Ishikawa (cell line): ENCODE measurements around the gene SLC22A31.

Source experiments
- CEBPB ChIP-seq: IDR thresholded peaks from 2 replicates; pipeline ENCODE4 v1.6.1; 2012
- CREB1 ChIP-seq: IDR thresholded peaks from 2 replicates; pipeline ENCODE4 v1.6.1; 2012; ENCODE audit warnings: low read depth
- EGR1 ChIP-seq: IDR thresholded peaks from 2 replicates; pipeline ENCODE4 v1.6.1; 2012
- EP300 ChIP-seq: IDR thresholded peaks from 2 replicates; pipeline ENCODE4 v1.6.1; 2012; ENCODE audit warnings: borderline replicate concordance
- FOXM1 ChIP-seq: IDR thresholded peaks from 2 replicates; pipeline ENCODE4 v1.6.1; 2012; ENCODE audit warnings: low read depth, borderline replicate concordance
- MAX ChIP-seq: IDR thresholded peaks from 2 replicates; pipeline ENCODE4 v1.6.1; 2012
- NFIC ChIP-seq: IDR thresholded peaks from 2 replicates; pipeline ENCODE4 v1.6.1; 2012
- RAD21 ChIP-seq: IDR thresholded peaks from 2 replicates; pipeline ENCODE4 v1.6.1; 2012; ENCODE audit warnings: low read depth
- REST ChIP-seq: IDR thresholded peaks from 2 replicates; pipeline ENCODE4 v1.6.1; 2012; ENCODE audit warnings: low read depth, mild to moderate bottlenecking
- TAF1 ChIP-seq: IDR thresholded peaks from 2 replicates; pipeline ENCODE4 v1.6.1; 2012; ENCODE audit warnings: low read depth, mild to moderate bottlenecking
- TCF12 ChIP-seq: IDR thresholded peaks from 2 replicates; pipeline ENCODE4 v1.6.1; 2012; ENCODE audit warnings: low read depth
- TEAD4 ChIP-seq: IDR thresholded peaks from 2 replicates; pipeline ENCODE4 v1.6.1; 2012
- YY1 ChIP-seq: IDR thresholded peaks from 2 replicates; pipeline ENCODE4 v1.6.1; 2012; ENCODE audit warnings: low read depth
- ZBTB7A ChIP-seq: IDR thresholded peaks from 2 replicates; pipeline ENCODE4 v1.6.1; 2012; ENCODE audit warnings: low read depth
- TF ChIP-seq, protein P1 (sequence below): IDR thresholded peaks from 2 replicates; pipeline ENCODE4 v1.6.1; 2012

Gene SLC22A31

DNA sequence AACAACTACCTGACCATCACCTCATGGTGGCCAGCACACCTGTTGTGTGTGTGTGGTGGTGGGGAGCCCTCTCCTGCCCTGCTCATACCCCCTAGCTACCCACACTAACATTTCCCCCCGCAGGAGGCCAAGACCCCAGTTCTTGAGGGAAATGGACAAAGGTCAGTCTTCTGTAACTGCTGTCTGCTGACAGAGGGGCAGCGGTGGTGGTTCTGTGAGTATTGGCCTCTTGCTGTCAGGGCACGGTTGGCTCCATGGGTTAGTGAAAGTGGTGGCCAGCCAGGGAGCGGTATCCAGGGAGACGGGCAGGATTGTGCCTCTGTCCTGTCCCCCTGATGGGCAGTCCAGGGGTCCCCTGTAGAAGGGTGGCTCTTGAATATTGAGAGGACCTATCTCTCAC, 43.3 kb upstream of the SLC22A31 start:
- no peak for TF ChIP-seq CEBPB
- no peak for TF ChIP-seq NFIC
- no peak for TF ChIP-seq TAF1
- no peak for TF ChIP-seq RAD21
- no peak for TF ChIP-seq MAX
- TF ChIP-seq, protein P1, sequence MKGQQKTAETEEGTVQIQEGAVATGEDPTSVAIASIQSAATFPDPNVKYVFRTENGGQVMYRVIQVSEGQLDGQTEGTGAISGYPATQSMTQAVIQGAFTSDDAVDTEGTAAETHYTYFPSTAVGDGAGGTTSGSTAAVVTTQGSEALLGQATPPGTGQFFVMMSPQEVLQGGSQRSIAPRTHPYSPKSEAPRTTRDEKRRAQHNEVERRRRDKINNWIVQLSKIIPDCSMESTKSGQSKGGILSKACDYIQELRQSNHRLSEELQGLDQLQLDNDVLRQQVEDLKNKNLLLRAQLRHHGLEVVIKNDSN: no peak
- TF ChIP-seq EP300: no peak
- TF ChIP-seq REST: no peak
- TF ChIP-seq EGR1: no peak
- no peak for TF ChIP-seq TEAD4
- no peak for TF ChIP-seq FOXM1
- no peak for TF ChIP-seq CREB1

- TF ChIP-seq TAF1 (no peak), MAX (no peak), EP300 (no peak), NFIC (no peak), CREB1 (no peak), FOXM1 (no peak), RAD21 (no peak), EGR1 (no peak), TEAD4 (no peak)
Observed at GRCh38 chr16:89242795-89243200, 42.5 kb upstream of the SLC22A31 start.

DNA sequence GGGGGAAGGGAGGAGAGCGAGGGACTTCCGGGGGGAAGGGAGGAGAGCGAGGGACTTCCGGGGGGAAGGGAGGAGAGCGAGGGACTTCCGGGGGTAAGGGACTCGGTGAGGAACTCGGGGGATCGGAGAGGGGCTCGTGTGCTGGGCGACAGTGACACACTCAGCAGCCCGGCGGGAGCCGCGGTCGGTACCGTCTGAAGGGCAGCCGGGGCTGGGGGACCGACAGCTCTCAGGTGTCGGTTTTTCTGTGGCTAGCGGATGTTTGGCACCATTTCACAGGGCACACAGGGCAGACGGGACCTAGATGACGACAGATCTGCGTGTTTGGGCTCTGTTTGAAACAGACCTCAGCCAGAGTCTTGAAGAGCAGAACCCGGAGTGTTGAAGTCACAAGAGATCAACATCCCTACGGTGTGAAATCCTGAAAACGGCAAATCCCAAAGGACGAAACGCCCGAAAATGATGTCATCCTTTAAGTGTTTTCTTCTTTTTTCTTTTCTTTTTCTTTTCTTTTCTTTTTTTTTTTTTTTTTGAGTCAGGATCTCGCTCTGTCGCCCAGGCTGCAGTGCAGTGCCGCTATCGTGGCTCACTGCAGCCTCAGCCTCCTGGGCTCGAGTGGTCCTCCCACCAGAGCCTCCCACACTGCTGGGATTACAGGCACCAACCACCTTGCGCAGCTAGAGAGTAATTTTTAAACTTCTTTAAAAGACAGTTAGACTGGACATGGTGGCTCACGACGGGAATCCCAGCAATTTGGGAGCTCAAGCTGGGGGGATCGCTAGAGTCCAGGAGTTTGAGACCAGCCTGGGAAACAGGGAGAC, 41.1 kb upstream of the SLC22A31 start:
- peak; percentile 33 for TF ChIP-seq CREB1
- TF ChIP-seq FOXM1: no peak
- TF ChIP-seq EGR1: no peak
- TF ChIP-seq TAF1: peak; percentile 69; the same call in 1 of the 2 replicates
- no peak; the same call in 1 of the 2 replicates for TF ChIP-seq MAX
- TF ChIP-seq NFIC: peak; percentile 7; the same call in 1 of the 2 replicates
- no peak for TF ChIP-seq YY1
- TF ChIP-seq EP300: no peak
- 0 out of 2 replicates have a peak, but pooled peaks have one; percentile 49 for TF ChIP-seq ZBTB7A
- TF ChIP-seq TCF12: peak; percentile 67
- TF ChIP-seq, protein P1: no peak
- TF ChIP-seq REST: no peak
- no peak for TF ChIP-seq TEAD4
- TF ChIP-seq CEBPB: no peak
- no peak for TF ChIP-seq RAD21

DNA sequence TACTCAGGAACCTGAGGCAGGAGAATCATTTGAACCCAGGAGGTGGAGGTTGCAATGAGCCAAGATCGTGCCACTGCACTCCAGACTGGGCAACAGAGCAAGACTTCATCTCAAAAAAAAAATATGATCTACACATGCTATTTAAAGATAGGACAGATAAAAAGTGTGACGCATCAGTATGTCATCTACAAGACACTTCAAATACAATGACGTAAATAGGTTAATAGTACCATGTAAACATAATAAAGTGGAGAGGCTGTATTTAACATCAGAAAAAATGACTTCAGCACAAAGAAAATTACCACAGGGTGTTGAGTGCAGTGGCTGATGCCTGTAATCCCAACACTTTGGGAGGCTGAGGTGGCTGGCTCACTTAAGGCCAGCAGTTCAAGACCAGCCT, 37.4 kb upstream of the SLC22A31 start:
- TF ChIP-seq TAF1 (no peak), TCF12 (no peak), REST (no peak), CREB1 (no peak), YY1 (no peak), FOXM1 (no peak), EGR1 (no peak), EP300 (no peak), CEBPB (no peak)
